HG02759 (cell line): ENCODE measurements around the gene NR2F1.

Experiments used
- ATAC-seq: cut with Tn5 transposase; IDR thresholded peaks from one replicate; pipeline ENCODE4 v1.9.1; 2021; ENCODE audit warnings: mild to moderate bottlenecking, moderate library complexity; ENCODE audit not compliant: unreplicated experiment

NR2F1 gene

GRCh38 chr5:93635991-93636390 lies 53.0 kb downstream of the NR2F1 start:
- peak; percentile 84 for ATAC-seq

- no peak for ATAC-seq
Measured at GRCh38 chr5:93636837-93637236, 53.8 kb downstream of the NR2F1 start.

GRCh38 chr5:93637697-93638096 lies 54.7 kb downstream of the NR2F1 start:
- ATAC-seq, result no peak

- ATAC-seq, result no peak
Measured at GRCh38 chr5:93642526-93642925, 59.5 kb downstream of the NR2F1 start.
